SIG-M5 treated with dmso at 0.1 percent for 504 hours (cell line): ENCODE data around the gene LTBP2.

Experiments
- DNase-seq: peaks from one replicate; lab custom pipeline; 2025; ENCODE audit not compliant: unreplicated experiment; lab: John Stamatoyannopoulos, UW

LTBP2 gene

DNA sequence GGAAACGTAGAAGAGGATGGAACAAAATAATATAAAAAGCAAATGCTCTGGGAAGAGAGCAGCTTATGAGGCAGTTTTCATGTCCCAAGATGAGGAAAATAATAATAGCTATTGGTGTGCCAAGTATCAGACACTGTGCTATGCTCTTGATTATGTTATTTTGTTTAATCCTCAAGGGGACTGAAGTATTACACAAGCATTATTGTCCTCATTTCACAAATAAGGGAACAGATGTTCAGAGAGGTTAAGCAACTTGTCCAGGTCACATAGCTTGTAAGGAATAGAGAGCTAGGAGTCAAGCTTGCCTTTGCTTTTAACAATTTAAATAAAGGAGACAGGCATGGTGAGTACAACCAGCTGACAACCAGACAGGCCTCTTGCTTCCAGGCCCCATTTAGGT, 26.9 kb upstream of the LTBP2 start:
- no peak for DNase-seq

DNA sequence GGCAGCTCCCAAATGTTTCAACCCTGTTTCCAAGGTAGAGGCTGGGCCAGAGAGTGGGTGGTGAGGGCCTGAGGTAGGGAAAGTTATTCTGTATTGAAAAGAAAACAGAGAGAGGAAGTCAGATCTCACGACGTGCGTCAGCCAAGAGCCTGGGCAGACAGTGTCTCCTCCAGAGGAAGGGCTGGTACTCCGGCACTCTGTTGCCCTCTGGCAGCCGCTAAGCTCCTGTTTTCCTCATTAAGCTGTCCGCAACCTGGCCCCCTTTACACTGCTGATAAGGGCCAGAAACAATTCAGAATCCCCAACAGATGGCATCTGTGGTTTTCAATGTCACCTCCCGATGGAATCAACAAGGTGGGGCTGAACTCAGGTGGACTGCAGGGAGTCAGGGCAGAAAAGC, 26.0 kb upstream of the LTBP2 start:
- no peak for DNase-seq

DNA sequence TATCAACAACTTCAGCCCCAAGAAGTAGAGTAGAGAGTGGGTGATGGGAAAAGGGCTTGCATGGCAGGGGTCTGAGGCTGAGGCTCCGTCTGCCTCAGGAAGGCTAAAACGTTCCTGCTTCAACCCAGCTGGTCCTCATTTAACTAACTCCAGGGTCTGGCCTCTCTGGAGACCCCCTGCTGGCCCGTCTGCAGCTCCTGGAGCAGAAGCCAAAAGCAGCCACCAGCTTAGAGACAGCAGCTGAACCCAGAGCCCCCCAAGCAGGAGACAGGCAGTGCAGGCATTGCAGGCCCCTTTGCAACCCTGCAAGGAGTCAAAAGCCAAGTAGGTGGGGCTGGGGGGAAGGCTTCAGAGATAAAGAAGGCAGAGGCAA, 25.1 kb upstream of the LTBP2 start:
- no peak for DNase-seq

DNA sequence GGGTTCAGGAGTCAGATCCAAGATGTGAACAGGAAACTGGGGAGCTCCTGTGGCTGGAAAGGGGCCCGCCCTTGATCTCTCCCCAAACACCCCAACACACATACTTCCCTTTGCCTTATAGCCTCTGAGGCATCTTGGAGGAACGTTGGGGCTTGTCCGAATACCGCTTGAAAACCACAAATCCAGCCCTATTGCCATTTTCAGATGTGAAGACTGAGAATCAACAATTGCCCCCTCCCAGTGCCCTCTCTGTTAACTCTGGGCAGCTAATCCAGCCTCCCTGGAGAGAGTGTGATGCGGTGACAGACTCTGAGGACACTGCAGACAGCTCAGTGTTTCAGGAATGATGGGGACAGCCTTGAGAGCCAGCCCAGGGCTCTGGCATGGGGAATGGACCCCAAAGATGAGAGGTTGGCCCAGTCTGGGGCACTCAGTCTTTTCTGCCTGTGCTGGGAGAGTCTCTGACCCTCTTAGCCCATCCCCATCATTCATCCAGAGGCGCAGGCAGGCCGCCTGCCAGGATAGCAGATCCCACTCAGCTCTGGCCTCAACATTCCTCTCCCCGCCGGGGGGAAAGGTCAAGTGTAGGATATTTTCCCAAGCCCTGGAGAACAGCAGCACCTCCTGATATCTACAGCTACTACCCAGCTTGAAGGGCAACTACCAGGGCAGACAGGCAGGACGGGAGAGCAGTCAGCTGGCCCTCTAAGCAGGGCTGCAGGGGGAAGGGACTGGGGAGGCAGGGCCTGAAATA, 24.6 kb upstream of the LTBP2 start:
- no peak for DNase-seq

DNA sequence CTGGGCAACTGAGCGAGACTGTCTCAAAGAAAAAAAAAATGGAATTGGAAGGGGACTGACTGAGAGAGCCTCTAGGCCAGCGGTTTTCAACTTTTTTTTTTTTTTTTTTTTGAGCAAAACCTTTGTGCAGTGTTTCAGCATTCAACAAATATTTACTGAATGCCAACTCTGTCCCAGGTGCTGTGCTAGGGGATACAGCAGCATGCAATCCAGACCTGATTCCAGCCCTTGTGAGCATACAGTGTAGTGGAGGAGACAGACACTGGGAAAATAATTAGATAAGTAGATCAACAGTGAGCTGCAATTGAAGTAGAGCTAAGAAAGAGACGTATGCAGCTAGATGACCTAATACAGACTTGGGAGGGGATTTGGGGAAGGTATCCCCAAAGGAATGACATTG, 23.8 kb upstream of the LTBP2 start:
- DNase-seq = no peak

DNA sequence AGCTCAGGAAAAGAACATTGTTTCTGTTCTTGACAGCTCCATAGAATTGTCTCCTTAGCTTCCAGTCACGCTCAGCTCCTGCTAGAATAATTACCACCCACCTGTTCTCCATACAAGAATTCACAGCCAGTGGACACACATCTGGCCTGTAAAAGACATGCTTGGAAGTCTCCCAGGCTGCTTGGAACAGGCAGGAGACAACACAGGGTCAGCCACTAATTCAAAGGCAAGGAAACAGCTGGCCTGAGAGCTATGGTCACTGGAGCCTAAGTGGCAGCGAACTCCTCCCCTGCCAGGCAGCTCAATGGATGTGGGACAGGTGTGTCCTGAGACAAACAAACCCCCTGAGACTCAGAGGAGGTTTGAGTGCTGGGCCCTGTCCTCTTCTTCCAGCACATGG, 22.9 kb upstream of the LTBP2 start:
- no peak for DNase-seq

DNA sequence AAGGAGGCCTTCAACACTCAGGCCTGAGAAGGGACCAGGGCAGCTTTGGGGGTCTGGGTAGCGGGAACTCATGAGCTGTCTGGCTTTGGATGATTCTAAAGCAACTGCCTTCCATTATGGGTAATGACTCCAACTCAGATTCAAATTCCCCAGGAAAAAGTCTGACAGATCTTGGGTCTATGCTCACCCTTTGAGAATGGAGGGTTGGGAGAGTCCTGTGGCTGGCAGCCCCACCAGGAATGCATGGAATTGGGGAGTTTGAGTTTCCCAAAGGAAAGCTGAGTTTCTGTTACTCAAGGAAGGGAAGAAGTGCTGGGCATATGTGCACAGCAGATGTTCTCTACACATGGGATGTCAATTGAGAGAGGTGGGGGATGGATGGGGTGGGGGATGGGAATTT, 22.4 kb upstream of the LTBP2 start:
- DNase-seq = no peak

DNA sequence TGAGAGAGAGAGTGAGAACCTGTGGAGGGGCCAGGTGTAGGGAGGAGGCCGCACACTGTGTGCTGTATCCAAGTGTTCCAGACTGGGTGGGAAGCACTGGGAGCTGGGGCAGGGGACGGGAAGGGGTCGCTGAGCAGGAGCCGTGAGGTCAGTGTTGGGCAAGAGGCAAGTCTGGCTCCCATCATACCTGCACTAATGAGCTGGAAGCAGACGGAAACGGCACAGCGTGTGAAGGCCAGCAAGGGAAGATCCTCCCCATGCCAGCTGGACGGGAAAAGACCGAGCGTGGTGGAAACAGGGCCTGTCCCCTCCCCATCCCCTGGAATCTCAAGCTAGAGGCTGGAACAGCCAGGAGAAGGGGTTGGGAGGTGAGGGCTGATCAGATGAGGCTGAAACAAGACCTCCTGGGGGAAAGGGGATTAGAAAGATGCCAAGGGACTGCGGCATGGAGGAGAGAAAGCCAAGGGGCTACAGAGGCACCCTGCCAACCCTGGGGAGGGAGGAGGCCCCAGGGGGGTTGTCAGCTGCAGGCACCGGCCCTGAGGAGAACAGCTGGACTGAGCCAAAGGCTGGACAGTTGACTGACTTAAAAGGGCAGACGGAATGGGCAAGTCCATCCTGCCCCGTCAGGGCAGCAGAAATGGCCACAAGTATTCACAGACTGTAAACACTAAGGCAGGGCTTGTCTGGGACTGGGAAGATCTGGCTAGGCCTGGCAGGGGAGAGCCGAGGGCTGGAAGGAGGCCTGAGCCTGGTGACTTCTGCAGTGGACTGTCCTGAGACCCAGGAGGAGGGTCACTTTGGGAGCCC, 19.0 kb upstream of the LTBP2 start:
- DNase-seq = no peak

DNA sequence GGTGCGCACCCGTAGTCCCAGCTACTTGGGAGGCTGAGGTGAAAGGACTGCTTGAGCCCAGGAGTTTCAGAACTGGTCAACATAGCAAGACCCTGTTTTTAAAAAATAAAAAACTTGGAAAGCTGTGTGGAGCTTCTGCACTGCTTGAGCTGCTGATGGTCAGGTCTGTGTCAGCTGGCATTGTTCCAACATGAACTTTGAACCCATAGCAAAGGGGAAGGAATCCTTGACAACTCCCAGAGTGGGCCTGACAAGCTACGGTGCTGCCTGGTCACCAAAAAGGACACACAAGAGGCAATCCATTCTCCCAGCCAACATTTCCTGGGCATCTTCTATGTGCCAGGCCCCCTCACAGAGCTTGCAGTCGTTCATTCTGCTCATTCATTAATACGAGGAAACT, 16.4 kb upstream of the LTBP2 start:
- DNase-seq = no peak

DNA sequence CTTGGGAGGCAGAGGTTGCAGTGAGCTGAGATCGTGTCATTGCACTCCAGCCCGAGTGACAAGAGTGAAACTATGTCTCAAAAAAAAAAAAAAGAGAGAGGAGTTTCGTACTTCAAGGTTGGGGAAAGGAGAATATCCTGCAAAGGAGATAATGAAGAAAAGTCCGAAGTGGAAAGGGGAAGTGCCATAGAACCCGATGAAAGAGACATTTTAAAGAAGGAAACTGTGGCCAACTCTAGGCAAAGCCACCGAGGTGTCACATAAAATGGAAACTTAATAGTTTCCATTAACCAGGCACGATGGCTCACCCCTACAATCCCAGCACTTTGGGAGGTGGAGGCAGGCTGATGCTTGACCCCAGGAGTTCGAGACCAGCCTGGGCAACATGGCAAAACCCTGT, 15.0 kb upstream of the LTBP2 start:
- peak; percentile 66 for DNase-seq

DNA sequence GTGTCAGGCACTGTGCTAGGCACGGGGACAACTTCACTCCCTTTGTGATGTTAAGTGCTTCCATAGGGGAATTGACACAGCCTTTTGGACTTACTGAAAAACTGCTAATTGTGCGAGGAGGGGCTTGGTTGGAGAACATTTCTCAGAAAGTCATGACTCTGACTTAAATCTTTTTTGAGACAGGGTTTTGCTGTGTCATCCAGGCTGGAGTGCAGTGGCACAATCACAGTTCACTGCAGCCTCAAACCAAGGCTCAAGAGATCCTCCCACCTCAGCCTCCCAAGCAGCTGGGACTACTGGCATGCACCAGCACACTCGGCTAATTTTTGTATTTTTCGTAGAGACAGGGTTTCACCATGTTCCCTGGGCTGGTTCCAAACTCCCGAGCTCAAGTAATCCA, 10.2 kb upstream of the LTBP2 start:
- no peak for DNase-seq

DNA sequence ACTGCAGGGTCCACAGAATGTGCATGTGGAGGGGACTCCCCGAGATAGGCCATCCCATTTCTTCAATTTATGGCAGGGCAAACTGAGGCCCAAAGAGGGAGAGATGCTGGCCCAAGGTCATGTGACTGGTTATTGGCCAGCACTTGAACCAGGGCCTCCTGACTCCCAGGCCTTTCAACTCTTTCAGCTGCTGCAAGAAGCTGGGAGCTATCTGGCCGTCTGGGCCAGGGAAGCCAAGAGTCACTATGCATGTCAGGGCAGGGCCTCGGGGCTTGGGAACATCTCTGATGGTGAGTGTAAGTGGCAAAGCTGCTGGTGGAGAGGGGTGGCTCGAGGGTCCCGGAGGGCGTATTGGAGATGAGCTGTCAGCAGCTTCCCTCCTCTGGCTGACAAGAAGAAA, 9.5 kb upstream of the LTBP2 start:
- no peak for DNase-seq

DNA sequence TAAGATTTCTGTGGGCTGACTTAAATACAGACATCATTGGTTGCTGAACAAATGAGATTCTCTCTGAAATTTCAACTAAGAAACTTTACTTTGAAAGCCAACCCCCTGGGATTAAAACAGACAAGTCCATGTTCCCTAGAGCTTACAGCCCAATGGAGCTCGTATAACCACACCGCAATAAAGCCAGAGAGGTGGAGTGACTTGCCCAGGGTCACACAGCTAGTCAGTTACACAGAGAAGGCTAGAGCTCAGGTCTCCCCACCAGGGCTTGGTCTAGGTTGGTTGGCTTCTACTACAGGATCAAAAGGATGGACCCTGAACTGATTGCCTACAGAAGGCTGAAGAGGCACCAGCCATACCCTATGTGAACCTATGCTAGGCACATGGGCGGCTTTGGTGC, 8.9 kb upstream of the LTBP2 start:
- no peak for DNase-seq

DNA sequence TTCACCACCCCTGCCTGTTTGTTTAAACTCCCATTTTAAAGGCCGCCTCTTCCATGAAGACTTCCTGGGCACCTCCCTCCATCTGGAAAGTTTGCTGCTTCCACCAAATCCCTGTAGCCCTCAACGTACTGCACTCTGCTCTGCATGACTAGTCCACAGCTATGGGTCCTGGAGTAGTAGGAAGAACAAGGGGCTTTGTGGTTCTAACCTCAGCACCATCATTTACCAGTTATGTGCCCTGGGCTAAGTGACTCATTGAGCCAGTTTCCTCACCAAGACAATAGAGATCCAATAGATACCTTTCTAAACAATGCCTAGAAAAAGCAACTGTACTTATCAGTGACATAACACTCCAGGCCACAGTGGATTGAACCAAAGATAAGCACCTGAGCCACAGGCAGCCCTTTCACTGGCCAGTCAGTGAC, 8.5 kb upstream of the LTBP2 start:
- peak; percentile 29 for DNase-seq

DNA sequence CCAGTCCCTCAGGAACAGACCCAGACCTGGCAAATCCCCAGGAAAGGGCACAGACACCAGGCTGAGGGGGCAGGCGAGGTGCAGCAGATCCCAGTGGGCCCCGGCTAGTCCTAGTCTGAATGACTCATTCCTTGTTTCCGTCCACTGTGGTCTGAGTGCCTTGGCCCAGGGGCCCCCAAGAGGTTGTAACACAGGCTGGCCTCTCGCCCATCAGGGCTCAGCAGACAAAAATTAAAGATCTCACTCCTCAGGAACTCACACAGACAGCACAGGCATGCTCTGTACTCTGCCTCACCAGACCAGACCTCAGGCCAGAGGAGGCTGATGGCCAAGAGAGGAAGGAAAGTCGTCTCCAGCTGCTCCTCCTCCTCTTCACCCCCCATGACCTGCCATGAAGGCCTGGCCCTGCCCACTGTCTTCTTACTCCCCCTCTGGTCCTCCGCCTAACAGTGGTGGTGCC, 7.7 kb upstream of the LTBP2 start:
- DNase-seq = no peak

DNA sequence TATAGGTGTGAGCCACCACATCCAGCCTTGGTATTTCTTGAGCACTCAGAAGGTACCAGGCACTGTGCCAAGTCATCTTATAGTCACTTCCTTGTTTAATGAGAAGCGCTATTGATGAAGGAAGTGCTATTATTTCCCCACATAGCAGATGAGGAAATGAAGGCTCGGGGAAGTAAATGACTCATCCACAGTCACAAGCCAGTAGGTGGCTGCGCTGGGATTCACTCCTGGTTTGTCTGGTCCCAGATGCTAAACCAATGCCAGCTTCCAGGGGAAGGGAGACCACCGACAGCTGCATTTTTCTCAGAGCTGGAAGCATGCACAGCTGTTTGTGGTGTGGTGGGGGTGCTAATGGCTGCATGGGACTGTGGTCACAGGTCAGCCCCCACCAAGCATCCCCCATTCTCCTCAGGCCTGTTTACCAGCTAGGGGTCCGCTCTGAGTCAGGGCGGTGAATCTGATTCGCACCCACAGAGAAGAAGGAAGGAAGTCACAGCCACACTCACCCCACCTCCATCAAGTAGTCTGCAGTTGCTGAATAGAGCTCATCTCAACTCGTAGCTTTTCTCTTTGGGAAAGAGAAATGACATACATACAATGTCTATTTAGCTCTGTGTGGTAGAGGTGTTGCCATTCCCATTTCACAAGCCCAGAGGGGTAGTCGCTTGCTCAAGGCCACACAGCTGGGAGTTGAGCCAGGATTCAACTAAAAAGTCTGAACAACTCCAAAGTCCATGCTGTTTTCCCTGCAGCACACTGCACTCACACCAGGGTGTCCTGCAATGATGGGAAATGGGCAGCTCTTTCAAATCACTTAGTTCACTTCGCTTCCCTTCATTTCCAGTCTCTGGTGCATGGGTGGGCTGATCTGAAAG, 6.3 kb upstream of the LTBP2 start:
- DNase-seq = peak; percentile 85

DNA sequence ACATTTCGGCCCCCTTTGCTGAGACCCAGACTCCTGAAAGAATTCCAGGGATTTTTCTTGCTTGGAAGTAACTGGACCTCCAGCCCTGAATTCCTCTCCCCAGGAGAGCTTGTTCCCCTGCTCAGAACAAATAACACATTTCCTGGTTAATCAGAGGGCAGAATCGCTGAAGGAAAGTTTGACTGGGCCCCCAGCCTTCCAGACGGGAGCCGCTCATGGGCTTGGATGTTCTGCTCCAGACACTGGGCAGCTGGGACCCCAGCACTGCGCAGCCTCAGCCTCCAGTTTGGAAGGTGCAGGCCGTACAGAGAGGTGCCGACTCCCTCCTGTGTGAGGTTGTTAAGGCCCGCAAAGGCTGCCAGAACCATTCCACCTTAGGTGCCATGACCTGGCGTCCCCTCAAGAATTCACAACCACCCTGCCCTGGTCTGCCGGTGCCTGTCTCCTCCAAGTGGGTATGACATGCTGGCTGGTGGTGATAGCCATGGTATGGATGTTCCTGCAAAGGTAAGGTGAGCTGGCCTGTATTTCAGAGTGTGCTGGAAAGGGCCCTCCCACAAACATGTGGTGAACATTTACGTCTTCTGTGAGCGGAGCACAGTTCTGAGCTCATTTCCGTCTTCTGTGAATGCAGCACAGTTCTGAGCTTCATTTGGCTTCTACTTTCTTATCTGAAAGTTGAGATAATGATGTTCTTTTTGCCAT, 5.1 kb upstream of the LTBP2 start:
- DNase-seq = no peak

DNA sequence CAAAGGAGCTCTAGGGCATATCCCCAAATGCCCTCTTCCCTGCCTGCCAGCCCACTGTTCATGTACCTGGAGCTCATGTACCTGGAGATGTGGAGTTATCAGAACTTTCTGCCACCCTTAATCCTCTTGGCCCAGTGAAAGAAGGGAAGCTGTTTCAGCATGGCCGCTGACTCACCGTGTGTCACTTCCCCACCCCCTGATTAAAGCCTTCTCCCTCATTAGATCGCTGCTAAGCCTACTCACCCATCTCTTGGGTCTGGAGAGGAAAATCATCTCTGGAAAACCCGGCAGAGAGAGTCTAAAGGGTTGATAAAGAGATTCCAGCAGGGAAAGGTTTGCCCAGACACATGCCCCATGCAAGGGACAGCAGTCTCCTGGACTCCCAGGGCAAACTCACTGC, 4.5 kb upstream of the LTBP2 start:
- peak; percentile 41 for DNase-seq

DNA sequence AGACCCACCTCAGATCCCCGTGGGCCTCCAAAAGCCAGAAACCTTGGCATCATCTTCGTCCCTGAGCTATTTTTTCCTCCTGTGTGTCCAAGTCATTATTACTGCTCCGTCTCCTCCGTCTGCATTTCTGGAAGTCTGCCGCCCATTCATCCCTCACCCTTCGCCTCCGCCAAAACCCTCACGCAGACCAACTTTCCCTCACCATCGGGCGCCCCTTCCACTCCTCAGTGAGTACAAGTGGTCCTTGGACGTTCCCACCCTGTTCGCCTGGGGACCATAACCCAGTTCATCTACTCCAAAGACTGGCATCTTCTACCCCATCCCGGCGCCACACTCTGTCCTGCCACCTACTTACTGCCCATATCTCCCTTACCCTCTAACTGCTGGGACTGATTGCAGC, 3.7 kb upstream of the LTBP2 start:
- DNase-seq = no peak

DNA sequence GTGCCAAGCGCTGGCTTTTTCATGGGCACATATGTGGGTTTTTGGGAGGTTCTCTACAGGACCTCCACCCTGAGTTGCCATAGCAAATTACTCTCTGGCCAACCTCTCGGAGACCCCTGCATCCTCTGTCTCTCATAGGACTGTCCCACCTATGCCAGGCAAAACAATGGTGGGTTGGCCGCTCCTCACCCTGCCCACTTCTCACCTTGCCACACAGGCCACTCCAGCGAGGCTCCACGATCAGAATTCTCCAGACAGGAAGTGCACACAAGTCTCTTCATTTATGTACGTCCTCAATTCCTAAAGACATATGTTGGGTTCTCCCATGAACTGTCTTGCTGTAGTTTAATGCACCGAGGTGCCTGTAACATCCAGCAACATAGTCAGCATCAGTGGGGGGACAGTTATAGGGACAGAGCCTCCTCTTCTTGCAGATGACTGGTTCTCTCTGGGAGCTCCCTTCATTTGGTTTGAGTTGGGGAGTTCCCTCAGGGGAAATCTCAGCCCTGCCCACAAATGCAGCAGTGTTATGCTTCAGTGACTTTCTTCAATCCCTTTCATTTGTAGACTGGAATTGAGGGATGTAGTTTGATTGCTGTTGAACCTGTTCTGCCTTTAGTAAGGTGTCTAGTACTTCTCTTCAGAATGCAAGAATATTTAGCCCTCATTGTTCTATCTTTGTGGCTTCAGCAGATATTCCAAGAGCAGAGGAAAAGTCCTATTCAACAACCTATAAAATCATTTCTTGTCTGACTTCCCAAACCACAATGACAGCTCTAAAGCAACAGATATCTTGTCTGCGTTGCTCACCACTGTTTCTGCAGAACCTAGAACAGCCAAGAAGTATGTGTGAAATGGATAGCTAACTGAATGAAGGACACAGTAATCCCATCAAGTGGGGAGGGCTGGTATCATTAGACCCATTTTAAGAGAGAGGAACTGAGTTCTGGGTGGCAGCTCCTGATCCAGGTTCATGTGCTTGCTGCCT, 2.8 kb upstream of the LTBP2 start:
- peak; percentile 12 for DNase-seq
